Endothelial cell of umbilical vein (primary cell): ENCODE results near the gene CSNK1G1. TPM values are rescaled to one million over a fixed set of nuclear protein-coding genes. Genes with fewer than 3 reads are reported as not detected.

ENCODE experiments used
- BruUV-seq: library from RNA; stranded (reverse); fragments of 400-500 nt; replicated peaks from 2 replicates; lab custom pipeline; 2021; lab: Mats Ljungman, UMichigan
- CTCF ChIA-PET: fragments of 300-600, 350-600 bp; sonication (Branson Sonifier 250); formaldehyde crosslinking; loops from one replicate; lab custom pipeline; 2021; ENCODE audit warnings: antibody characterized with exemption, inconsistent platforms; lab: Charles Lee
- POLR2A ChIA-PET: fragments of 300-600, 350-600 bp; sonication (Branson Sonifier 250); formaldehyde crosslinking; loops from one replicate; lab custom pipeline; 2021; ENCODE audit warnings: antibody characterized with exemption, inconsistent platforms; lab: Charles Lee
- DNase-seq: peaks from one replicate; pipeline ENCODE4 v3.0.0-alpha.2; 2011; ENCODE audit warnings: low read depth, low spot score
- FAIRE-seq: peaks from 2 replicates; lab custom pipeline; 2011; peaks lifted over from hg19 to GRCh38; lab: Jason Lieb, UNC
- H2AFZ ChIP-seq: 2 replicates; pipeline ENCODE4 v1.6.0; 2012; ENCODE audit warnings: low read depth, low read length, control low read depth, inconsistent platforms
- H3K27ac ChIP-seq: 2 replicates; pipeline ENCODE4 v1.5.1; 2011; ENCODE audit warnings: low read depth, mild to moderate bottlenecking, control low read depth, low read length, moderate library complexity; ENCODE audit not compliant: insufficient read depth
- H3K27me3 ChIP-seq, 2 experiments: 2 replicates each; pipeline versions ENCODE4 v1.6.0 to v1.6.1; 2011; ENCODE audit warnings: low read length in 2 of 2, mixed read lengths in 1 of 2; ENCODE audit not compliant: control insufficient read depth in 2 of 2, insufficient read depth in 2 of 2
- H3K36me3 ChIP-seq, 2 experiments: 2 replicates in 1 of 2; 3 replicates in 1 of 2; pipeline ENCODE4 v1.5.1; 2011; ENCODE audit warnings: low read length in 2 of 2, mild to moderate bottlenecking in 1 of 2, moderate library complexity in 1 of 2; ENCODE audit not compliant: control insufficient read depth in 2 of 2, insufficient read depth in 2 of 2; ENCODE audit errors: extremely low read depth in 1 of 2
- H3K4me1 ChIP-seq: 3 replicates; pipeline ENCODE4 v1.5.1; 2011; ENCODE audit warnings: mild to moderate bottlenecking, low read length; ENCODE audit not compliant: control insufficient read depth, insufficient read depth; ENCODE audit errors: extremely low read depth
- H3K4me2 ChIP-seq: 2 replicates; pipeline ENCODE4 v1.6.1; 2011; ENCODE audit warnings: low read length, control low read depth, mixed read lengths; ENCODE audit not compliant: insufficient read depth
- H3K4me3 ChIP-seq, 3 experiments: fragments of 200-600 bp in 1 of 3; sonication (generic), shearing (Covaris generic) in 1 of 3; replicated peaks in 1 of 3; 2 replicates each; pipeline ENCODE4 v1.5.1; 2011 to 2016; ENCODE audit warnings: control low read depth in 3 of 3, low read length in 3 of 3, mild to moderate bottlenecking in 2 of 3, inconsistent platforms in 1 of 3, low read depth in 1 of 3, moderate library complexity in 1 of 3; ENCODE audit not compliant: insufficient read depth in 1 of 3
- H3K79me2 ChIP-seq: 2 replicates; pipeline ENCODE4 v1.6.0; 2012; ENCODE audit warnings: low read length, inconsistent platforms; ENCODE audit not compliant: control insufficient read depth, insufficient read depth
- H3K9ac ChIP-seq: replicated peaks from 2 replicates; pipeline ENCODE3; 2011; ENCODE audit warnings: low read length, control low read depth; ENCODE audit not compliant: insufficient read depth; ENCODE audit errors: extremely low read depth
- H3K9me1 ChIP-seq: replicated peaks from 3 replicates; pipeline ENCODE4 v1.6.0; 2011; ENCODE audit warnings: mild to moderate bottlenecking, low read length; ENCODE audit not compliant: control insufficient read depth, insufficient read depth; ENCODE audit errors: extremely low read depth
- H3K9me3 ChIP-seq: replicated peaks from 2 replicates; pipeline ENCODE4 v1.5.1; 2012; ENCODE audit warnings: low read length, inconsistent platforms; ENCODE audit not compliant: control insufficient read depth, insufficient read depth
- H4K20me1 ChIP-seq: replicated peaks from 2 replicates; pipeline ENCODE3; 2011; ENCODE audit warnings: mild to moderate bottlenecking, low read length; ENCODE audit not compliant: control insufficient read depth, insufficient read depth; ENCODE audit errors: extremely low read depth
- CTCF ChIP-seq, 2 donors: IDR thresholded peaks; 1 replicate in 1 of 2; 2 replicates in 1 of 2; pipeline ENCODE4 v1.5.1; 2011; ENCODE audit warnings: low read length in 2 of 2, mild to moderate bottlenecking in 2 of 2, moderate library complexity in 2 of 2, control low read depth in 1 of 2, inconsistent platforms in 1 of 2, low read depth in 1 of 2; ENCODE audit not compliant: insufficient read depth in 1 of 2; ENCODE audit errors: extremely low read depth in 1 of 2
- EZH2 ChIP-seq: IDR thresholded peaks from 2 replicates; pipeline ENCODE4 v1.6.1; 2012; ENCODE audit warnings: borderline replicate concordance, low read depth, mild to moderate bottlenecking, moderate library complexity, low read length, inconsistent platforms; ENCODE audit not compliant: severe bottlenecking
- FOS ChIP-seq: IDR thresholded peaks from 2 replicates; pipeline ENCODE4 v1.6.1; 2011; ENCODE audit warnings: mild to moderate bottlenecking, low read length, moderate library complexity, borderline replicate concordance; ENCODE audit not compliant: insufficient read depth
- GATA2 ChIP-seq: IDR thresholded peaks from 2 replicates; pipeline ENCODE4 v1.7.0; 2011; ENCODE audit warnings: low read depth, mild to moderate bottlenecking, moderate library complexity, mixed read lengths, low read length; ENCODE audit not compliant: insufficient read length, insufficient read depth
- JUN ChIP-seq: IDR thresholded peaks from 2 replicates; pipeline ENCODE4 v1.6.1; 2011; ENCODE audit warnings: borderline replicate concordance, low read depth; ENCODE audit not compliant: insufficient read length, insufficient read depth
- MAX ChIP-seq: IDR thresholded peaks from 2 replicates; pipeline ENCODE4 v1.6.1; 2011; ENCODE audit not compliant: insufficient read depth, insufficient read length
- MYC ChIP-seq: IDR thresholded peaks from one replicate; pipeline ENCODE4 v1.6.1; 2011; ENCODE audit warnings: mild to moderate bottlenecking, low read depth, low read length
- POLR2A ChIP-seq: IDR thresholded peaks from 2 replicates; pipeline ENCODE4 v1.6.1; 2012; ENCODE audit warnings: low read depth, mild to moderate bottlenecking, control low read depth, low read length
- POLR2AphosphoS5 ChIP-seq: IDR thresholded peaks from 2 replicates; pipeline ENCODE4 v1.6.1; 2012; ENCODE audit warnings: low read depth, mild to moderate bottlenecking, control low read depth, low read length, moderate library complexity; ENCODE audit not compliant: insufficient read depth
- dilution Hi-C: fragments of 300-500 bp; cut with MboI; formaldehyde crosslinking; loops from one replicate; pipeline ENCODE4 v1.15.0; 2019; ENCODE audit warnings: low sequenced_read_pairs; ENCODE audit not compliant: extremely low pct_ligation_motif_present
- intact Hi-C: fragments of 100-400 bp; cut with micrococcal nuclease; formaldehyde crosslinking; loops from one replicate; pipeline ENCODE4 v1.10.0; 2022
- polyA plus RNA-seq, 4 experiments: library from polyadenylated mRNA; depleted of rRNA in 3 of 4; stranded (reverse) in 3 of 4; unstranded in 1 of 4; fragments of >200 nt; gene quantifications; 2 replicates each; pipeline versions ENCODE4 v1.2.1 to v1.2.3, GENCODE V29; 2011 to 2012; ENCODE audit warnings: missing spikeins in 1 of 4
- total RNA-seq: library from RNA; stranded (reverse); gene quantifications from 2 replicates; pipeline ENCODE4 v1.2.3, GENCODE V29; 2021

CSNK1G1 gene
- total and polyA plus RNA-seq, 2 donors (not counting 3 experiments of a cell fraction or from before 2014, with no cell fraction given), result 9.0 to 31.7 TPM

GRCh38 chr15:64137226-64137833 is 218.6 kb downstream of the CSNK1G1 start:
- Histone ChIP-seq H3K9me3 (no peaks in the 10 kb centered on the region), H3K79me2 (no peaks in the 10 kb centered on the region), H3K36me3 (peaks cover 11 to 44% of the 10 kb centered on the region in 2 experiments), H3K9me1 (no peaks in the 10 kb centered on the region), H2AFZ (no peak overlapping the region), H3K27me3 (no peaks in the 10 kb centered on the region), H3K9ac (no peak overlapping the region), H3K4me1 (peaks cover 12% of the 10 kb centered on the region), H3K27ac (no peak overlapping the region), H4K20me1 (no peaks in the 10 kb centered on the region), H3K4me2 (no peak overlapping the region), H3K4me3 (no peak overlapping the region)
- ChIA-PET POLR2A (no interaction called here), CTCF (interaction anchor here (1.1 to 1.7 kb wide), 2 partner anchors 12 to 16 kb away, joined by 3 to 4 read pairs; no protein-coding TSS in a partner anchor)
- FAIRE-seq (no peak), DNase-seq (no peak)
- no TSS peak for BruUV-seq
- dilution Hi-C loops, result no loop called here
- intact Hi-C loops, result no loop called here
- TF ChIP-seq GATA2 (no peak), JUN (no peak), FOS (no peak), EZH2 (no peak)

- Histone ChIP-seq H3K4me3 (no peak overlapping the region), H3K36me3 (peaks cover 11 to 47% of the 10 kb centered on the region in 2 experiments), H3K79me2 (no peaks in the 10 kb centered on the region), H3K9me3 (no peaks in the 10 kb centered on the region), H3K27me3 (no peaks in the 10 kb centered on the region), H3K4me1 (peaks cover 12% of the 10 kb centered on the region), H4K20me1 (no peaks in the 10 kb centered on the region), H3K4me2 (no peak overlapping the region), H3K9me1 (no peaks in the 10 kb centered on the region), H3K9ac (no peak overlapping the region), H3K27ac (no peak overlapping the region), H2AFZ (no peak overlapping the region)
- DNase-seq (no peak), FAIRE-seq (no peak)
- BruUV-seq, result no TSS peak
- TF ChIP-seq MYC (no peak), CTCF (IDR thresholded peaks at IDR 0.05; ENCODE audit: extremely low read depth in 1 of 2, insufficient read depth in 1 of 2, low read depth in 1 of 2, low read length in 2 of 2) (no peak), POLR2A (no peak), EZH2 (no peak), GATA2 (no peak), POLR2AphosphoS5 (no peak), JUN (no peak), MAX (no peak), FOS (no peak)
- ChIA-PET POLR2A (no interaction called here), CTCF (interaction anchor here (1.1 kb wide), 1 partner anchor 17 kb away, joined by 3 read pairs; no protein-coding TSS in a partner anchor)
- intact Hi-C loops, result no loop called here
- dilution Hi-C loops, result no loop called here
Measured at GRCh38 chr15:64136347-64136746, 219.6 kb downstream of the CSNK1G1 start.
